Stomach smooth muscle (tissue), 2 donors: ENCODE measurements around the gene CBFA2T3.

ENCODE experiments used
- H3K27ac ChIP-seq: one replicate; pipeline ENCODE4 v1.7.0; 2013; ENCODE audit warnings: mild to moderate bottlenecking, low read length, inconsistent platforms
- H3K27me3 ChIP-seq, 2 donors: one replicate each; pipeline ENCODE4 v1.7.0; 2013; ENCODE audit warnings: low read length in 2 of 2; ENCODE audit not compliant: insufficient read depth in 2 of 2, control insufficient read depth in 1 of 2
- H3K36me3 ChIP-seq, 2 donors: one replicate each; pipeline ENCODE4 v1.7.0; 2013; ENCODE audit warnings: low read length in 2 of 2; ENCODE audit not compliant: control insufficient read depth in 2 of 2, insufficient read depth in 2 of 2
- H3K4me1 ChIP-seq: one replicate; pipeline ENCODE4 v1.7.0; 2013; ENCODE audit warnings: low read length; ENCODE audit not compliant: control insufficient read depth, insufficient read depth
- H3K4me3 ChIP-seq, 2 donors: one replicate each; pipeline ENCODE4 v1.7.0; 2013; ENCODE audit warnings: low read length in 2 of 2
- H3K9ac ChIP-seq, 2 donors: one replicate each; pipeline ENCODE4 v1.7.0; 2013; ENCODE audit warnings: low read length in 2 of 2, mild to moderate bottlenecking in 1 of 2
- H3K9me3 ChIP-seq, 2 donors: one replicate each; pipeline ENCODE4 v1.7.0; 2013; ENCODE audit warnings: low read length in 2 of 2; ENCODE audit not compliant: control insufficient read depth in 2 of 2
- donor health status: healthy.
- donor health status: Pancreatic carcinoma.

The CBFA2T3 gene

GRCh38 chr16:88993166-88993761 is 16.3 kb upstream of the CBFA2T3 start:
- Histone ChIP-seq H3K27me3 (peaks cover 24 to 40% of the 10 kb centered on the region in 2 donors), H3K4me3 (no peak overlapping the region), H3K4me1 (peaks cover 5% of the 10 kb centered on the region), H3K9me3 (peaks cover 0 to 14% of the 10 kb centered on the region in 2 donors), H3K9ac (no peak overlapping the region), H3K27ac (no peak overlapping the region), H3K36me3 (no peaks in the 10 kb centered on the region)

DNA sequence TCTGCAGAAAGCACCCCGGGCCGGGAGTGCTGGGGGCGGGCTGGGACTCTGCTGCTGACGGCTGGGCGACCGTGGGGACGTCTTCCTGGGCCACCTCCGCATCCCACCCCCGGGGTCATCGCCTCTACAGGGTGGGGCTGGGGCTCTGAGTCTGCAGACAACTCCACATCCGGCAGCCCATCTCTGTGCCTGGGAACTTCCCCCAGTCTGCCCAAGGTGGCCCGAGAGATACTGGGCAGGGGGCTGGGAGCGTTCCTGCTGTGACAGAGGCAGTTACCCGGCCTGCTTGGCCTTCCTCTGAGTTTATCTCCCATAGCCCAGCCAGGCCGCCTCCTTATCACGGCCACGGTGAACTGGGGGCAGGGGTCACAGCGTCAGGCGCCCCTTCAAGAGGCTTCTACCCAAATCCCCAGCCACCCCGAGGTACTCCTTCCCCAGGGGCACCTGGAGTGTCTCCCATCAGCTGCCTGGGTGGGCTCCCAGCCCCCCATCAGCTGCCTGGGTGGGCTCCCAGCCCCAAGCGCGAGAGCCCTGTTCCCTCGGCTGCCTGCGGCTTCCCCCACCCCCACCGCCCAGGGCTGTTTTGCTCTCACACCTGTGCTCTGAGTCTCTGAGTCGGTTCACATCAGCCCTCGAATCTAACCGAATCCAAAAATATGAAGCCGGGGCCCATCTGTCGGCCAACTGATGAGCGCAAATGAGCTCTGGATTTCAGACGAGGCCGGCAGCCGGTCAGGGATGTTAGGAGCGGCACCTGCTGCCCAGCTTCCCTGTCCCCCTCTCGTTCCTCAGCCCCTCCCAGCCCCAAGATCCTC is 15.6 kb upstream of the CBFA2T3 start:
- Histone ChIP-seq H3K36me3 (no peaks in the 10 kb centered on the region), H3K9me3 (peaks cover 0 to 7% of the 10 kb centered on the region in 2 donors), H3K9ac (no peak overlapping the region), H3K27me3 (peaks cover 24 to 37% of the 10 kb centered on the region in 2 donors), H3K27ac (no peak overlapping the region), H3K4me3 (no peak overlapping the region), H3K4me1 (peaks cover 5% of the 10 kb centered on the region)

- no peak overlapping the region for H3K27ac ChIP-seq
These were observed 14.9 kb upstream of the CBFA2T3 start for GRCh38 chr16:88991813-88992350.

GRCh38 chr16:88989852-88990547 is 13.0 kb upstream of the CBFA2T3 start:
- Histone ChIP-seq H3K9me3 (no peaks in the 10 kb centered on the region), H3K4me3 (no peak overlapping the region), H3K36me3 (no peaks in the 10 kb centered on the region), H3K4me1 (peaks cover 5% of the 10 kb centered on the region), H3K9ac (no peak overlapping the region), H3K27me3 (peaks cover 19 to 33% of the 10 kb centered on the region in 2 donors), H3K27ac (no peak overlapping the region)

More at GRCh38 chr16:88991813-88992350, 14.9 kb upstream of the CBFA2T3 start:
- Histone ChIP-seq H3K27me3 (peaks cover 23 to 37% of the 10 kb centered on the region in 2 donors), H3K36me3 (no peaks in the 10 kb centered on the region), H3K4me3 (no peak overlapping the region), H3K4me1 (peaks cover 5% of the 10 kb centered on the region), H3K9me3 (peaks cover 0 to under 1% of the 10 kb centered on the region in 2 donors), H3K9ac (no peak overlapping the region)

GRCh38 chr16:88988980-88989811 is 12.2 kb upstream of the CBFA2T3 start:
- no peak overlapping the region for H3K27ac ChIP-seq
- peaks cover 15 to 31% of the 10 kb centered on the region in 2 donors for H3K27me3 ChIP-seq
- H3K36me3 ChIP-seq = no peaks in the 10 kb centered on the region
- H3K9ac ChIP-seq = no peak overlapping the region
- H3K4me1 ChIP-seq = peaks cover 5% of the 10 kb centered on the region
- H3K4me3 ChIP-seq = no peak overlapping the region
- H3K9me3 ChIP-seq = no peaks in the 10 kb centered on the region

- Histone ChIP-seq H3K27ac (no peak overlapping the region), H3K4me3 (no peak overlapping the region), H3K4me1 (no peaks in the 10 kb centered on the region), H3K9ac (no peak overlapping the region), H3K9me3 (no peaks in the 10 kb centered on the region), H3K27me3 (peaks cover 7 to 17% of the 10 kb centered on the region in 2 donors), H3K36me3 (no peaks in the 10 kb centered on the region)
These were observed 8.5 kb upstream of the CBFA2T3 start for GRCh38 chr16:88985521-88985920.

DNA sequence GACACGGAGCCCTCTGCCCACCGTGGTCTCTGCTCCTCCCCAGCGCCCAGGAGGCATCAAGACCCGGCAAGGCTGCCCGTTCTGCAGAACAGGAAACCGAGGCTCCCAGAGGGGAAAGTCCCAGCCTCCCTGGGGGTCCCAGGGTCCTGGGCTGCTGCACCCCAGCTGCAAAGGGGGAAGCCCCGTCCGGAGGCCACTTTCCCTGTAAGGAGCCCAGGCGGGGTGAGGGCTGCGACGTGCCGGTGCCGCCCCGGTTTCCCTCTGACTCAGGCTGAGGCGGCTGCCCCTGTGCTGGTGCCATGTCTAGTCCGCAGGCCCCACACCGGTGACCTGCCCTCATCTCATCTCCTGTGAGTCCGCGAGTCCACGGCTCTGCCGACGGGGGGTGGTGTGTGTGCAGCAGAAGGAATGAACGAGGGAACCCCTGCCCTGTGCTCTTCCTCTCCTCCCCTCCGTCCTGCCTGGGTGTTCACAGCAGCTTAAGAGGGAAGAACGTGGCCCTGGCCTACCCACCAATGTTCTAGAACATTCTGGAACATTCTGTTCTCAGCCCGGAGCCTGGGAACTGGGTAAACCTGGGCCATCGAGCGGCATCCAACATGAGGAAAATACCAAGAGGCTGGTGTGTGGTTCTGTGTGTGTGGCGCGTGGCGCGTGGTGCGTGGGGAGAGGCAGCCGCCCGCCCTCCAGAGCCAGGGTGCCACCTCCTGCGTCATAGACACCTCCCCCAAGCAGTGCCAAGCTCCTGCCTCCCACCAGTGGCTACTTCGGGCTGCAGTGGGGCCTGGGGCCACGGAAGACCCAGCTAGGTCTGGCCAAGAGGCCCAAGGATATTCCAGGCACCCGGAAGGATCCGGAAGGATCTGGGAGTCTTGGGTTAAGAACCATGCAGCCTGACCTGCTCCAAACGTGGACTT is 7.0 kb upstream of the CBFA2T3 start:
- peaks cover 4 to 6% of the 10 kb centered on the region in 2 donors for H3K27me3 ChIP-seq
- no peak overlapping the region for H3K4me3 ChIP-seq
- H3K27ac ChIP-seq = no peak overlapping the region
- H3K9ac ChIP-seq = no peak overlapping the region
- H3K36me3 ChIP-seq = no peaks in the 10 kb centered on the region
- no peaks in the 10 kb centered on the region for H3K4me1 ChIP-seq
- no peaks in the 10 kb centered on the region for H3K9me3 ChIP-seq

DNA sequence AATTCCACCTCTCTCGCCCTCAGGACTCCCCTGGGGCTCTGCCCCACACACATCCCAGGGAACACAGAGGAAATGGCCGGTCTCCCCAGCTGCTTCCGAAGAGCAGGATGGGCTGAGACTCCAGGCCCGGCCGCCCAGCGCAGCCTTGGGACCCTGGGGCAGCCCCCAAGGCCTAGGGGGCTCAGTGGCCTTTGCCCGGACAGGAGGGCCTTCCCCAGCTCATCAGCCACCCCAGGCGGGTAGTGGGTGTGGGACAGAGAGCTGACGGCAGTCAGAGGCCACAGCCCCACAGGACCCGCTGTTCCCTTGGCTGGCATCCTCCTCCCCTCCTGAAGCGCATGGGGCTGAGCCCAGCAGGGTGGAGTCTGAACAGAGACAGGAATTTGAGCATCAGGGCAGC is 6.2 kb upstream of the CBFA2T3 start:
- Histone ChIP-seq H3K9me3 (no peaks in the 10 kb centered on the region), H3K36me3 (no peaks in the 10 kb centered on the region), H3K4me1 (no peaks in the 10 kb centered on the region), H3K9ac (no peak overlapping the region), H3K4me3 (no peak overlapping the region), H3K27me3 (peaks cover 3 to 4% of the 10 kb centered on the region in 2 donors), H3K27ac (no peak overlapping the region)

- Histone ChIP-seq H3K9me3 (no peaks in the 10 kb centered on the region), H3K27me3 (peaks cover 4 to 5% of the 10 kb centered on the region in 2 donors), H3K4me3 (no peak overlapping the region), H3K4me1 (no peaks in the 10 kb centered on the region), H3K9ac (no peak overlapping the region), H3K36me3 (no peaks in the 10 kb centered on the region), H3K27ac (no peak overlapping the region)
These were observed 5.5 kb upstream of the CBFA2T3 start for GRCh38 chr16:88982286-88983084.
